A673 (cell line): ENCODE data around the gene PELI1. TPM values are rescaled to one million over a fixed set of nuclear protein-coding genes. Genes with fewer than 3 reads are reported as not detected.
A peak's percentile ranks its signal among the peaks of the same experiment; 100 is the strongest.

Experiments
- BruUV-seq: library from RNA; stranded (reverse); fragments of 400-500 nt; replicated peaks from 2 replicates; lab custom pipeline; 2021; lab: Mats Ljungman, UMichigan
- CTCF ChIA-PET: fragments of 300-600 bp; sonication (Branson Sonifier 250); formaldehyde crosslinking; loops from one replicate; lab custom pipeline; 2022; ENCODE audit warnings: antibody characterized with exemption; lab: Charles Lee
- POLR2A ChIA-PET: fragments of 300-600 bp; sonication (Branson Sonifier 250); formaldehyde crosslinking; loops from one replicate; lab custom pipeline; 2022; ENCODE audit warnings: antibody characterized with exemption; ENCODE audit not compliant: low non-redundant PET; lab: Charles Lee
- DNase-seq: peaks from one replicate; pipeline ENCODE4 v3.0.0-alpha.2; 2015; ENCODE audit warnings: low spot score
- H3K27ac ChIP-seq: fragments of 200-600 bp; sonication (generic); 2 replicates; pipeline ENCODE4 v1.5.1; 2016; ENCODE audit warnings: mixed run types, low read depth, mild to moderate bottlenecking, mixed read lengths, antibody characterized with exemption, low read length; ENCODE audit not compliant: poor library complexity, severe bottlenecking
- H3K27me3 ChIP-seq: fragments of 200-600 bp; sonication (generic); replicated peaks from 2 replicates; pipeline ENCODE4 v1.6.1; 2017; ENCODE audit warnings: mixed run types, low read depth, mild to moderate bottlenecking, mixed read lengths, antibody characterized with exemption, low read length; ENCODE audit not compliant: insufficient read depth, poor library complexity
- H3K36me3 ChIP-seq: fragments of 200-600 bp; sonication (generic); 2 replicates; pipeline ENCODE4 v1.6.1; 2016; ENCODE audit warnings: mixed run types, mild to moderate bottlenecking, mixed read lengths, antibody characterized with exemption, low read length; ENCODE audit not compliant: insufficient read depth, poor library complexity, severe bottlenecking
- H3K4me1 ChIP-seq: fragments of 200-600 bp; sonication (generic); 2 replicates; pipeline ENCODE4 v1.6.1; 2017; ENCODE audit warnings: mixed run types, mild to moderate bottlenecking, mixed read lengths, antibody characterized with exemption, low read length; ENCODE audit not compliant: insufficient read depth, poor library complexity, severe bottlenecking
- H3K4me3 ChIP-seq: fragments of 200-600 bp; sonication (generic); 2 replicates; pipeline ENCODE4 v1.5.1; 2016; ENCODE audit warnings: low read depth, mixed run types, mild to moderate bottlenecking, mixed read lengths, low read length; ENCODE audit not compliant: poor library complexity, severe bottlenecking
- H3K9me3 ChIP-seq: fragments of 200-600 bp; sonication (generic); 2 replicates; pipeline ENCODE4 v1.6.1; 2016; ENCODE audit warnings: mixed run types, low read depth, mild to moderate bottlenecking, mixed read lengths, antibody characterized with exemption, low read length; ENCODE audit not compliant: poor library complexity, severe bottlenecking
- EZH2 ChIP-seq: fragments of 200-600 bp; sonication (generic); IDR thresholded peaks from 2 replicates; pipeline ENCODE4 v1.6.1; 2017; ENCODE audit warnings: borderline replicate concordance, low read depth, mild to moderate bottlenecking, mixed read lengths, antibody characterized with exemption, low read length; ENCODE audit not compliant: poor library complexity, severe bottlenecking
- intact Hi-C: fragments of 100-400 bp; cut with micrococcal nuclease; formaldehyde crosslinking; loops from one replicate; pipeline ENCODE4 v1.10.0; 2022; ENCODE audit not compliant: unreplicated experiment
- total RNA-seq: library from RNA; stranded (reverse); gene quantifications from 2 replicates; pipeline ENCODE4 v1.2.3, GENCODE V29; 2021
- TF ChIP-seq, protein P1 (sequence below): fragments of 300-800, 200-600 bp; sonication (generic); conservative IDR thresholded peaks from 2 replicates; pipeline ENCODE4 v1.5.1; 2017; ENCODE audit warnings: low read depth, mild to moderate bottlenecking, antibody characterized with exemption, low read length, moderate library complexity, mixed read lengths

The PELI1 gene
- total RNA-seq, 1 experiment from 2014 or later, result 35.1 TPM

DNA sequence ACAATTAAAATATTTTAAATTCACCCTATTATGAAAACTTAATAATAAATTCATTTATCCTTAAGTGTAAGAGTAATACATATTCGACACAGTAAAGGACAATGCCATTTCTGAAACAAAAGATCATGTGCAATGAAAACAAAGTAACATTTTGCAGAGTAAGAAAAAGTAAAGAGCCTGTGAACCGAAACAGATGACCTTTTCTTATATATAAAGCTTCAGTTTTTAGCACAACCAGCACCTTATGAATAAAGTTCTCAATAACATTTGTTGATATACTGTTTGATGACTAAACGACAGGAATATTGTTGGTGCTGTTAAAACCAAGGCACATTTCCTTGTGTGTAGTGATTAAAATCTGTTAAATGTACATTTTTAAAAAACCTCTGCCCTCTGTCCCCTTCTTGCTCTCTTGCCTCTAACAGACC is 1.5 kb downstream of the PELI1 start:
- TF ChIP-seq EZH2, result no peak
- H3K9me3 ChIP-seq, result no peaks in the 10 kb centered on the region
- BruUV-seq, result no TSS peak
- H3K4me1 ChIP-seq, result peaks cover 32% of the 10 kb centered on the region
- H3K27me3 ChIP-seq, result no peaks in the 10 kb centered on the region
- no peak for DNase-seq
- peak overlapping the region; percentile 92 for H3K4me3 ChIP-seq
- CTCF ChIA-PET, result interaction anchor here (1.3 kb wide), 1 partner anchor 170 kb away, joined by 3 read pairs; no protein-coding TSS in a partner anchor
- H3K27ac ChIP-seq, result peak overlapping the region; percentile 90
- POLR2A ChIA-PET, result interaction anchor here (0.7 kb wide), 1 partner anchor 130 kb away, joined by 3 read pairs; no protein-coding TSS in a partner anchor
- intact Hi-C loops, result loop anchor here (2.0 to 5.0 kb wide), 4 partner anchors 86 to 170 kb away; no protein-coding TSS in a partner anchor
- no peaks in the 10 kb centered on the region for H3K36me3 ChIP-seq

DNA sequence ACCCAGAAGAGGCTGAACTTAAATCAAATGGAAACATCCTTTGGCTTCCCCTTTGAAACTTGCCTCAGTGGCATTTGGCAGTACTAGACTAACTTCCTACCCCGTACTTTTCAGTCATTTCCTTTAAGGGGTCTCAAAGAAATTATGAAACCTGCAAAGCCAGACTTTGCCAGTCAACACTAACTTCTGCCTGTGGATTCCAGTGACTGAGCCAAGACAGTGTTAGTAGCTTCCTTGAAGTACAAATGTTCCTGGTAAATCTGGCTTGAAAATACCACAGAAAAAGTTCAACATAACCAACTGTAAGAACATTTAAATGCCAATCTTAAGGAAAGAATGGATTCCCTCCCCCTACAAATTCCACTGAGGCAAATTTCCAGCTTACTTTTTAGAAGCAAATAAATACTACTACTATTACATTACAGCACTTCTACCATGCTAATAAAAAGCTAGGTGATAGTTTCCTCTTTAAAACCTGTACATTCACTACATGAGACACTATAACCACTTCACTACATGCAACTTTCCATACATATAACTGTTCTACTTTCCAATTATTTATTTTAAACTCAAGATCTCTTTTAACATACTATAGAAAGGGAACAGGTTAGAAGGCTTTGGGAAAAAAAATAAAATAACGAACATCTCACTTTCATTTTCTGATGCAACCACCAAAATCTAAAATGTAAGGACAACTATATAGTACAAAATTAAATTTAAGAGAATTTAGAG is 2.4 kb downstream of the PELI1 start:
- H3K4me3 ChIP-seq, result peak overlapping the region; percentile 92
- no peak for DNase-seq
- H3K36me3 ChIP-seq, result no peaks in the 10 kb centered on the region
- H3K27me3 ChIP-seq, result no peaks in the 10 kb centered on the region
- H3K27ac ChIP-seq, result peak overlapping the region; percentile 90
- no peak for TF ChIP-seq EZH2
- H3K4me1 ChIP-seq, result peaks cover 32% of the 10 kb centered on the region
- POLR2A ChIA-PET, result interaction anchor here (0.7 kb wide), 1 partner anchor 129 kb away, joined by 3 read pairs; no protein-coding TSS in a partner anchor
- intact Hi-C loops, result loop anchor here (2.0 to 5.0 kb wide), 4 partner anchors 87 to 171 kb away; no protein-coding TSS in a partner anchor
- BruUV-seq, result no TSS peak
- CTCF ChIA-PET, result no interaction called here
- no peaks in the 10 kb centered on the region for H3K9me3 ChIP-seq

DNA sequence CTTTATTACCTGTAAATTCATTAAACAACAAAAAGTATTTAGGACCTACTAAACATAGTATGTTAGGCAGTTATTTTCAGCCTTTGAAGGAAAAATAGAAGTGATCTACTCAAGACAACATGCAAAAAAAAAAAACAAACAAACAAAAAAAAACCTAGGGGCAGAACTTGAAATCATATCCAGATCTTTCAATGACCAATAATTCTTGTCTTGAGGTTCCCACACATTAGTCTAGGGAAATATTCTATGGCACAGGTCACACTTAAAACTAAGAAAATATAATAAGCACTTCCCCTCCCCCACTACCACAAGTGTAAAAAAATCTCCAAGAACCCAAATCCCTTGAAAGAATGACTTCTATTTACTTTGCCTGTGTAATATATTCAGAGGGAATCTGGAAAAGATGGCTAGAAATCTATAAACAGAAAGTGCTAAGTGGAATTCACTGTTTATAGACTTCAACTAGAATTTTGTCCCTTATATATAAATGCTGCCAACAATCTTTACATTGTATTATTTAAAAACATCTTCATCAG is 3.5 kb downstream of the PELI1 start:
- CTCF ChIA-PET, result no interaction called here
- Histone ChIP-seq H3K4me1 (peaks cover 32% of the 10 kb centered on the region), H3K27ac (no peak overlapping the region), H3K9me3 (no peaks in the 10 kb centered on the region), H3K27me3 (no peaks in the 10 kb centered on the region), H3K36me3 (no peaks in the 10 kb centered on the region), H3K4me3 (no peak overlapping the region)
- BruUV-seq, result no TSS peak
- no peak for TF ChIP-seq EZH2
- TF ChIP-seq, protein P1, sequence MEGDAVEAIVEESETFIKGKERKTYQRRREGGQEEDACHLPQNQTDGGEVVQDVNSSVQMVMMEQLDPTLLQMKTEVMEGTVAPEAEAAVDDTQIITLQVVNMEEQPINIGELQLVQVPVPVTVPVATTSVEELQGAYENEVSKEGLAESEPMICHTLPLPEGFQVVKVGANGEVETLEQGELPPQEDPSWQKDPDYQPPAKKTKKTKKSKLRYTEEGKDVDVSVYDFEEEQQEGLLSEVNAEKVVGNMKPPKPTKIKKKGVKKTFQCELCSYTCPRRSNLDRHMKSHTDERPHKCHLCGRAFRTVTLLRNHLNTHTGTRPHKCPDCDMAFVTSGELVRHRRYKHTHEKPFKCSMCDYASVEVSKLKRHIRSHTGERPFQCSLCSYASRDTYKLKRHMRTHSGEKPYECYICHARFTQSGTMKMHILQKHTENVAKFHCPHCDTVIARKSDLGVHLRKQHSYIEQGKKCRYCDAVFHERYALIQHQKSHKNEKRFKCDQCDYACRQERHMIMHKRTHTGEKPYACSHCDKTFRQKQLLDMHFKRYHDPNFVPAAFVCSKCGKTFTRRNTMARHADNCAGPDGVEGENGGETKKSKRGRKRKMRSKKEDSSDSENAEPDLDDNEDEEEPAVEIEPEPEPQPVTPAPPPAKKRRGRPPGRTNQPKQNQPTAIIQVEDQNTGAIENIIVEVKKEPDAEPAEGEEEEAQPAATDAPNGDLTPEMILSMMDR, result no peak
- POLR2A ChIA-PET, result no interaction called here
- no peak for DNase-seq
- intact Hi-C loops, result loop anchor here (5.0 kb wide), 1 partner anchor 132 kb away; no protein-coding TSS in a partner anchor

DNA sequence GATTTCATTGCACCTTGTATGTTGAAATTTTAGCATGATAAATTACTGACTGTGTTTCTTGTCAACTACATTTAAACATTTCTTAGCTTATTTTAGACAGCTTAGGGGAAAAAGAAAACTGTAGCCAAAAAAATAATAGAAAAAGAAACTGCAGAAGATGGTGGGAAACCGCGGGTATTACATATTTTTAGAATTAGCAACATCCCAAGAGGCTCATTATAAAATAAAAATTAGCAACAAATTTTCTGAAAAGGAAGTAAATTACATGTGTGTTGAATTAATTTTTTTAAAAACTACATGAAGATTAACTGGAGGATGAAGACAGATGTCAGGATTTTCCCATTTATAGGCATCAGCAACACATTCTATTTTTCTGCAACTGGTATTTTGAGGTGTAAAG is 4.3 kb downstream of the PELI1 start:
- no TSS peak for BruUV-seq
- H3K4me1 ChIP-seq, result peaks cover 34% of the 10 kb centered on the region
- no peak overlapping the region for H3K4me3 ChIP-seq
- ChIA-PET POLR2A (no interaction called here), CTCF (no interaction called here)
- no peaks in the 10 kb centered on the region for H3K36me3 ChIP-seq
- TF ChIP-seq, protein P1, result no peak
- no peak for TF ChIP-seq EZH2
- H3K9me3 ChIP-seq, result no peaks in the 10 kb centered on the region
- H3K27me3 ChIP-seq, result no peaks in the 10 kb centered on the region
- no peak overlapping the region for H3K27ac ChIP-seq
- DNase-seq, result no peak
- intact Hi-C loops, result loop anchor here (5.0 kb wide), 1 partner anchor 132 kb away; no protein-coding TSS in a partner anchor
